ENCODE results near the gene LAD1.

Gene LAD1

GRCh38 chr1:201341377-201341776, 57.7 kb downstream of the LAD1 start:
- Histone ChIP-seq H3K27ac (no peak overlapping the region), H3K4me3 (ENCODE audit: low read depth, low read length) (no peak overlapping the region), H3K36me3 (replicated peaks) (no peaks in the 10 kb centered on the region), H3K27me3 (replicated peaks) (no peaks in the 10 kb centered on the region)
- TF ChIP-seq CTCF (IDR thresholded peaks at IDR 0.05; ENCODE audit: low read depth, low read length, missing control alignments) = no peak
- in situ Hi-C loops (cut with HindIII; ENCODE audit: low pct_ligation_motif_present, low sequenced_read_pairs) = no loop called here
- DNase-seq = no peak

GRCh38 chr1:201336711-201337450, 62.2 kb downstream of the LAD1 start:
- H3K27ac ChIP-seq = no peak overlapping the region
- in situ Hi-C loops (cut with HindIII; ENCODE audit: low pct_ligation_motif_present, low sequenced_read_pairs) = no loop called here
- H3K4me3 ChIP-seq (ENCODE audit: low read depth, low read length) = no peak overlapping the region
- no peaks in the 10 kb centered on the region for H3K27me3 ChIP-seq (replicated peaks)
- H3K36me3 ChIP-seq (replicated peaks) = no peaks in the 10 kb centered on the region
- DNase-seq = no peak
- TF ChIP-seq CTCF (IDR thresholded peaks at IDR 0.05; ENCODE audit: low read depth, low read length, missing control alignments) = no peak

- no peak overlapping the region for H3K4me3 ChIP-seq (ENCODE audit: low read depth, low read length)
- no peaks in the 10 kb centered on the region for H3K27me3 ChIP-seq (replicated peaks)
- in situ Hi-C loops (cut with HindIII; ENCODE audit: low pct_ligation_motif_present, low sequenced_read_pairs) = no loop called here
- H3K27ac ChIP-seq = no peak overlapping the region
- H3K36me3 ChIP-seq (replicated peaks) = no peaks in the 10 kb centered on the region
- DNase-seq = no peak
- no peak for TF ChIP-seq CTCF (IDR thresholded peaks at IDR 0.05; ENCODE audit: low read depth, low read length, missing control alignments)
Observed at GRCh38 chr1:201335901-201336300, 63.2 kb downstream of the LAD1 start.

- TF ChIP-seq CTCF (IDR thresholded peaks at IDR 0.05; ENCODE audit: low read depth, low read length, missing control alignments) = no peak
- no peaks in the 10 kb centered on the region for H3K27me3 ChIP-seq (replicated peaks)
- in situ Hi-C loops (cut with HindIII; ENCODE audit: low pct_ligation_motif_present, low sequenced_read_pairs) = no loop called here
- DNase-seq = no peak
- H3K4me3 ChIP-seq (ENCODE audit: low read depth, low read length) = no peak overlapping the region
- no peak overlapping the region for H3K27ac ChIP-seq
- H3K36me3 ChIP-seq (replicated peaks) = no peaks in the 10 kb centered on the region
Observed at GRCh38 chr1:201335174-201335870, 63.8 kb downstream of the LAD1 start.

GRCh38 chr1:201334325-201335173, 64.6 kb downstream of the LAD1 start:
- no peak for DNase-seq
- in situ Hi-C loops (cut with HindIII; ENCODE audit: low pct_ligation_motif_present, low sequenced_read_pairs) = no loop called here
- Histone ChIP-seq H3K27me3 (replicated peaks) (no peaks in the 10 kb centered on the region), H3K27ac (no peak overlapping the region), H3K4me3 (ENCODE audit: low read depth, low read length) (no peak overlapping the region), H3K36me3 (replicated peaks) (no peaks in the 10 kb centered on the region)
- no peak for TF ChIP-seq CTCF (IDR thresholded peaks at IDR 0.05; ENCODE audit: low read depth, low read length, missing control alignments)
